Activated naive CD8-positive, alpha-beta T cell (primary cell): ENCODE results near the gene FOXN3.

Experiments
- H3K27ac Mint-ChIP-seq: one replicate; pipeline ENCODE4 v1.8.0; 2021; ENCODE audit warnings: mixed read lengths
- H3K27me3 Mint-ChIP-seq: one replicate; pipeline ENCODE4 v1.8.0; 2021; ENCODE audit warnings: mixed read lengths
- H3K36me3 Mint-ChIP-seq: one replicate; pipeline ENCODE4 v1.8.0; 2021; ENCODE audit warnings: mixed read lengths
- H3K4me1 Mint-ChIP-seq: one replicate; pipeline ENCODE4 v1.8.0; 2021; ENCODE audit warnings: low read depth, mixed read lengths
- H3K4me3 Mint-ChIP-seq: one replicate; pipeline ENCODE4 v1.8.0; 2021; ENCODE audit warnings: mild to moderate bottlenecking, mixed read lengths
- H3K9me3 Mint-ChIP-seq: one replicate; pipeline ENCODE4 v1.8.0; 2021; ENCODE audit warnings: low read depth, mixed read lengths

Gene FOXN3

DNA sequence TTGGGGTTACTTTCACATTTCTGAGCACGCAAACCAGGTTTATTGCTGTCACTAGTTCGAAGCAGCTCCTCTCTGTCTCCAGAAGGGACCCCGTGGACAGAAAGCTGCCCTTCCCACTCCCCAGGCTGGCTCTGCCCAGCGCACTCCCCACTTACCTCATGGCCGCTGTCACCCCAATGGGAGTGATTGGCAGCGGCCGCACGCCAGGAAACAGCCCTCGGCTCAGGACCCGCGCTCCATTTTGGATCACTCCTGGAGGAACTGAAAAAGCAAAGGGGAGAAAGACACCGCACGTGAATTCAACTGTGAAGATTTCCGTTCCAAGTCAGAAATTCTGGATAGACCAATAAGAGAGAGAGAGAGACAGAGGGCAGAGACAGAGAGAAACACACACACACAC lies 236.5 kb downstream of the FOXN3 start:
- Mint-ChIP-seq H3K4me3 (no peak overlapping the region), H3K27ac (no peak overlapping the region), H3K9me3 (no peaks in the 10 kb centered on the region), H3K4me1 (peaks cover 22% of the 10 kb centered on the region), H3K27me3 (no peaks in the 10 kb centered on the region), H3K36me3 (peaks cover 20% of the 10 kb centered on the region)

DNA sequence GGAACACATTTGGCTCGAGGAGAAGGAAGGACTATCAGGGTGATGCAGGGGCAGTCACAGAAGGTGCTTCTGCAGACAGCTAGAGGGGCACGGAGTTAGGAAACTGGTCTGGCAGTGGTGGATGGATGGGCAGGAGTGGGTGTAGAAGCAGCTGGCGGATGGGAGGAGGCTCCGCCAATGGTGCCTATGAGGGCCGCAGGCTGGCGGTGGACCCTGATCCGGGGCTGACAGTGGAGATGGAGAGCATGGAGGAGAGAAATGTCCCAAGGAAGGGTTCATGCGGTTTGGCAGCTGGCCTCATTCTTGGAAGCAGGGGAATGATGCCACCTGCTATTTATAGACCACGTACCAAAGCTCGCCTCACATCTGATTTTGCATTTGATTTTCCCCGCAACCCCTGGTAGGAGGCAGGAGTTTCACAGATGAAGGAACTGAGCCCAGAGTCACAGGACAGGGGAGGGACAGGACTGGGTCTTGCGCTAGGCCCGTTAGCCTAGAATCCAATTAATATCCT lies 237.1 kb downstream of the FOXN3 start:
- Mint-ChIP-seq H3K27me3 (no peaks in the 10 kb centered on the region), H3K36me3 (peaks cover 18% of the 10 kb centered on the region), H3K4me1 (peaks cover 22% of the 10 kb centered on the region), H3K9me3 (no peaks in the 10 kb centered on the region), H3K4me3 (no peak overlapping the region), H3K27ac (peak overlapping the region; percentile 37)

GRCh38 chr14:89178800-89179535 lies 238.1 kb downstream of the FOXN3 start:
- Mint-ChIP-seq H3K4me3 (no peak overlapping the region), H3K9me3 (no peaks in the 10 kb centered on the region), H3K4me1 (peaks cover 22% of the 10 kb centered on the region), H3K27me3 (no peaks in the 10 kb centered on the region), H3K27ac (peak overlapping the region; percentile 18), H3K36me3 (peaks cover 22% of the 10 kb centered on the region)

GRCh38 chr14:89178376-89178775 lies 238.7 kb downstream of the FOXN3 start:
- peaks cover 22% of the 10 kb centered on the region for H3K36me3 Mint-ChIP-seq
- H3K4me3 Mint-ChIP-seq = no peak overlapping the region
- no peaks in the 10 kb centered on the region for H3K27me3 Mint-ChIP-seq
- H3K4me1 Mint-ChIP-seq = peaks cover 22% of the 10 kb centered on the region
- no peaks in the 10 kb centered on the region for H3K9me3 Mint-ChIP-seq
- H3K27ac Mint-ChIP-seq = peak overlapping the region; percentile 18

DNA sequence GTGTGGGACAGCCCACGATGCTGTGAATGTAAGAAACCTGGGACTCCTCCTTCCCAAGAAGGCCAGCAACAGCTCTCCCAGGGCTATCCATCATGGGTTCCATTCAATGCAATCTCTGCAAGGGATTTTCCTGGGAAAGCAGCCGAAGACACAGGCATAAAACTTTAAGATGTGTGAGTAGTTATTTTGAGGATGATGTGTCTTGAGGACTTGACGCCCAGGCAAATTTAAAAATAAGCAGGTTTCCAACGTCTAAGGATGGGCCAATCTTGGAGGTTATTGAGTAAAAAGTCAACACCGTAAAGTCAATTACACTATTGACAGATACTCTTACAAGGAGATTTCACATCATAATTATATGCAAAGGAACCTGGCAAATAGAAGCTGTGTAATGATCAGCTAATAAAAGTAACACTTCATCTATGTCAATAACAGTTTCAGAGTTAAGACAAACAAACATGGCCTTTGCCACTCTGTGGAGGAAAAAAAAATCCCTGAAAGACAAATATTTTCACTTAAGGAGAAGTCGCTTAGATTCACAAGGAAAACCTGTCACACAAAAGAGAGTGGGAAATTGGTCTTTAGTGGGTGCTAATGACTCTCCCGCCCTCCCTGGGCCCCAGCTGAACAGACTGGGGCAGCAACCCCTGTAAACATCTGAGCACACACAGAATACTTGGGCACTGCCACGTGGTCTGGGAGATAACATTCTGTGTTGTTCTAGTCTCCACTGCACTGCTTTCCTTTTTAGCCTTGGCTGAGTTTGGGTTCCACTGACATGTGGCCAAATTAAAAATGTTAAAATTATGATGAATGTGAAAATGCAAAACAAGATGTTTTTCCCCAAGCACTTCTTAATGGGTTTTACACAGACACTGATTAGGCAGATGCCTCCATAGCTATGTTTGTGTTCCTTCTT lies 240.9 kb downstream of the FOXN3 start:
- Mint-ChIP-seq H3K36me3 (peaks cover 26% of the 10 kb centered on the region), H3K27me3 (no peaks in the 10 kb centered on the region), H3K9me3 (peaks cover 5% of the 10 kb centered on the region), H3K4me1 (peaks cover 20% of the 10 kb centered on the region), H3K27ac (no peak overlapping the region), H3K4me3 (no peak overlapping the region)

GRCh38 chr14:89171628-89172027 lies 245.4 kb downstream of the FOXN3 start:
- Mint-ChIP-seq H3K27me3 (no peaks in the 10 kb centered on the region), H3K4me3 (no peak overlapping the region), H3K4me1 (peaks cover 18% of the 10 kb centered on the region), H3K27ac (no peak overlapping the region), H3K36me3 (peaks cover 40% of the 10 kb centered on the region), H3K9me3 (peaks cover 5% of the 10 kb centered on the region)

- peaks cover 5% of the 10 kb centered on the region for H3K9me3 Mint-ChIP-seq
- no peak overlapping the region for H3K4me3 Mint-ChIP-seq
- peaks cover 35% of the 10 kb centered on the region for H3K36me3 Mint-ChIP-seq
- H3K4me1 Mint-ChIP-seq = peaks cover 20% of the 10 kb centered on the region
- no peak overlapping the region for H3K27ac Mint-ChIP-seq
- no peaks in the 10 kb centered on the region for H3K27me3 Mint-ChIP-seq
Measured at GRCh38 chr14:89171168-89171567, 245.9 kb downstream of the FOXN3 start.

- peaks cover 23% of the 10 kb centered on the region for H3K36me3 Mint-ChIP-seq
- H3K27ac Mint-ChIP-seq = peak overlapping the region; percentile 36
- H3K4me1 Mint-ChIP-seq = peaks cover 36% of the 10 kb centered on the region
- no peaks in the 10 kb centered on the region for H3K27me3 Mint-ChIP-seq
- H3K4me3 Mint-ChIP-seq = no peak overlapping the region
- H3K9me3 Mint-ChIP-seq = peaks cover under 1% of the 10 kb centered on the region
Measured at GRCh38 chr14:89167705-89168104, 249.3 kb downstream of the FOXN3 start.

DNA sequence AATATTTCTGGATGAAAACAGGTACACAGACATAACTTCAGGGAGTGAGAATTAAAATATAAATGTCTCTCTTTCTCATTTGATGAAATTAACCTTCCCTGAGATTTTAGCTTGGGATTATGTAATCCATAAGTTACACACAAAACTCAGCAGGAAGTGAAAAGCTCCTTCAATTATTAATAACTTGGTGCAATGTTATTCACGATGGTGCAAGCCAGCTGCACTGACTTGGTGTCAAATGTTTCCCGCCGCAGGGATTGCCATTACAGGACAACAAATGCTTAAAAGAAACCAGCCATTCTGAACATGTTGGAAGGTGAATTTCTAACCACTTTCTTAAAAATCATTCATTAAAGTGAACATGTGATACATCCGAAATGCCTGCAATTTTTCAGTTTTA lies 250.4 kb downstream of the FOXN3 start:
- Mint-ChIP-seq H3K36me3 (peaks cover 23% of the 10 kb centered on the region), H3K4me3 (no peak overlapping the region), H3K27ac (no peak overlapping the region), H3K27me3 (no peaks in the 10 kb centered on the region), H3K9me3 (no peaks in the 10 kb centered on the region), H3K4me1 (peaks cover 36% of the 10 kb centered on the region)

DNA sequence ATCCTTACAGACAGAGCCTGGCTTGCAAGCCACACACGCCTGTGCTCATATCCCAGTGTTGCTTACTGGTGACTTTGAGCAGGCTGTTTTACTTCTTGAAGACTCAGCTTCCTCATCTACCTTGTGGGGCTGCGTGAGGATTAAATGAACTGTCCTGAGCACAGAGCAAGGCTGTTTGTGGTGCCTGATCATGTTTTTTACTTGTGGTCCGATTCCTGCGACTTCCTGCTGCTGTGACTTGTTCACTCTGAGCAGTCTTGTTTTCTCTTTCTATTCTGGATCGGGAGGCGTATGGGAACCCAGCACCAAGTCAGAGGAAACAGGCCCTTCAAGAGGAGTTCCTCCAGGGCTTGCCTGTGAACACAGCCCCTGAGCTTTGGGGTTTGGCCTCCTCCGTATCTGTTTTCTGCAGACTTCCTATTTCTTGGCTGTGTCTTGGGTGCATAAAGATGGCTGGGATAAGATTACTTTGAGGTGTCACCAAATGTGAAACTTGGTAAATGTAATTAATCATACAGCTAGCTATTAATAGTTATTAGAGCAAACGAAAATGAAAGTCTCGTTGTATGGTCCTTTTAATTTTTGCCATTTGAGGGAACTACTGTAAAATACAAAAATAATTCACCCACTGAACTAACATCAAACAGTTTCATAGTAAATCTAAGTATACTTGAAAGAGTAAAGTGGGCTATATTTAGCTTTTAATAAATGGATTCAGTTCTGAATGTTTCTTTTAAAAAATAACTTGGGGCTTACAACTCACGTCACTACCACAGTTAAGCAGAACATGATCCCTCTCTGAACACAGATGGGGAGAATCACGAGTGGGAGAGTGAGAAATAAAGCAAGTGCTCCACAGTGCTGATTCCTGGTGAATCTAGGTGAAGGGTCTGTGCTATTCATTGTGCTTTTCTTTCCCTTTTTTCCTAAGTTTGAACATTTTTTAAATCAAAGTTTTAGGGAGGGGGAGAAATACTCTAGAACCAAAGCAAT lies 251.5 kb downstream of the FOXN3 start:
- Mint-ChIP-seq H3K27me3 (no peaks in the 10 kb centered on the region), H3K9me3 (no peaks in the 10 kb centered on the region), H3K27ac (peak overlapping the region; percentile 81), H3K36me3 (peaks cover 17% of the 10 kb centered on the region), H3K4me1 (peaks cover 35% of the 10 kb centered on the region), H3K4me3 (no peak overlapping the region)

GRCh38 chr14:89164168-89165073 lies 252.6 kb downstream of the FOXN3 start:
- peak overlapping the region; percentile 81 for H3K27ac Mint-ChIP-seq
- no peak overlapping the region for H3K4me3 Mint-ChIP-seq
- H3K9me3 Mint-ChIP-seq = no peaks in the 10 kb centered on the region
- H3K27me3 Mint-ChIP-seq = no peaks in the 10 kb centered on the region
- peaks cover 35% of the 10 kb centered on the region for H3K4me1 Mint-ChIP-seq
- H3K36me3 Mint-ChIP-seq = peaks cover 17% of the 10 kb centered on the region

GRCh38 chr14:89163031-89163636 lies 253.9 kb downstream of the FOXN3 start:
- peaks cover 10% of the 10 kb centered on the region for H3K36me3 Mint-ChIP-seq
- no peak overlapping the region for H3K27ac Mint-ChIP-seq
- H3K9me3 Mint-ChIP-seq = no peaks in the 10 kb centered on the region
- no peak overlapping the region for H3K4me3 Mint-ChIP-seq
- H3K27me3 Mint-ChIP-seq = no peaks in the 10 kb centered on the region
- H3K4me1 Mint-ChIP-seq = peaks cover 30% of the 10 kb centered on the region

GRCh38 chr14:89162586-89162985 lies 254.4 kb downstream of the FOXN3 start:
- Mint-ChIP-seq H3K4me1 (peaks cover 25% of the 10 kb centered on the region), H3K36me3 (peaks cover 10% of the 10 kb centered on the region), H3K27me3 (no peaks in the 10 kb centered on the region), H3K4me3 (no peak overlapping the region), H3K9me3 (no peaks in the 10 kb centered on the region), H3K27ac (no peak overlapping the region)
